Activated CD4-positive, alpha-beta memory T cell treated with anti-CD3 and anti-CD28 coated beads, Interleukin-2, amount 10 ng/mL, durations not matched to agents 7 days and 5 days (primary cell): ENCODE results near the gene ETS1. TPM values are rescaled to one million over a fixed set of nuclear protein-coding genes. Genes with fewer than 3 reads are reported as not detected.
"Not testable (repeated sequence)": the region's sequence is repeated elsewhere in the genome, so short reads cannot be mapped to it uniquely, and the experiment has no call there.

Experiments
- CTCF ChIA-PET: fragments of 350-600 bp; sonication (Branson Sonifier 250); formaldehyde crosslinking; loops from one replicate; lab custom pipeline; 2021; ENCODE audit warnings: antibody characterized with exemption, inconsistent platforms; lab: Charles Lee
- POLR2A ChIA-PET: fragments of 350-600 bp; sonication (Branson Sonifier 250); formaldehyde crosslinking; loops from one replicate; lab custom pipeline; 2021; ENCODE audit warnings: antibody characterized with exemption; lab: Charles Lee
- DNase-seq: peaks from one replicate; pipeline ENCODE4 v3.0.0-alpha.2; 2020
- H3K27ac Mint-ChIP-seq: one replicate; pipeline ENCODE4 v1.8.0; 2021; ENCODE audit warnings: mild to moderate bottlenecking, mixed read lengths
- H3K27me3 Mint-ChIP-seq: one replicate; pipeline ENCODE4 v1.8.0; 2021; ENCODE audit warnings: mixed read lengths
- H3K36me3 Mint-ChIP-seq: one replicate; pipeline ENCODE4 v1.8.0; 2021; ENCODE audit warnings: low read depth, mixed read lengths
- H3K4me1 Mint-ChIP-seq: one replicate; pipeline ENCODE4 v1.8.0; 2021; ENCODE audit warnings: mixed read lengths
- H3K4me3 Mint-ChIP-seq: one replicate; pipeline ENCODE4 v1.8.0; 2021; ENCODE audit warnings: mild to moderate bottlenecking, mixed read lengths
- H3K9me3 Mint-ChIP-seq: one replicate; pipeline ENCODE4 v1.8.0; 2021; ENCODE audit warnings: mixed read lengths
- total RNA-seq, 2 experiments: library from RNA; stranded (reverse); gene quantifications; one replicate each; pipeline ENCODE4 v1.2.3, GENCODE V29; 2021

Gene ETS1
- total RNA-seq, 2 experiments from 2014 or later, result 572 to 584 TPM

GRCh38 chr11:128455766-128456165, 131.6 kb downstream of the ETS1 start:
- no peak overlapping the region for H3K4me3 Mint-ChIP-seq
- peak overlapping the region; percentile 52 for H3K27ac Mint-ChIP-seq
- H3K4me1 Mint-ChIP-seq, result peaks cover 58% of the 10 kb centered on the region
- POLR2A ChIA-PET, result interaction anchor here (1.0 to 2.7 kb wide), 5 partner anchors 16 to 172 kb away, joined by 3 to 6 read pairs (median 4); no protein-coding TSS in a partner anchor
- H3K27me3 Mint-ChIP-seq, result no peaks in the 10 kb centered on the region
- peaks cover 76% of the 10 kb centered on the region for H3K36me3 Mint-ChIP-seq
- no peak for DNase-seq
- no peaks in the 10 kb centered on the region for H3K9me3 Mint-ChIP-seq
- CTCF ChIA-PET, result interaction anchor here (1.4 kb wide), 2 partner anchors 134 to 167 kb away, joined by 3 read pairs; no protein-coding TSS in a partner anchor

- peak overlapping the region; percentile 17 for H3K27ac Mint-ChIP-seq
- peaks cover 62% of the 10 kb centered on the region for H3K36me3 Mint-ChIP-seq
- DNase-seq, result no peak
- CTCF ChIA-PET, result interaction anchor here (0.7 to 1.1 kb wide), 3 partner anchors 9 to 281 kb away, joined by 3 read pairs; no protein-coding TSS in a partner anchor
- no peak overlapping the region for H3K4me3 Mint-ChIP-seq
- H3K27me3 Mint-ChIP-seq, result no peaks in the 10 kb centered on the region
- peaks cover 65% of the 10 kb centered on the region for H3K4me1 Mint-ChIP-seq
- POLR2A ChIA-PET, result interaction anchor here (1.0 to 2.0 kb wide), 8 partner anchors 12 to 164 kb away, joined by 3 to 7 read pairs (median 5); no protein-coding TSS in a partner anchor
- no peaks in the 10 kb centered on the region for H3K9me3 Mint-ChIP-seq
Observed at GRCh38 chr11:128453444-128454336, 133.7 kb downstream of the ETS1 start.

- POLR2A ChIA-PET, result interaction anchor here (0.7 to 2.0 kb wide), 10 partner anchors 10 to 179 kb away, joined by 3 to 7 read pairs (median 4); no protein-coding TSS in a partner anchor
- CTCF ChIA-PET, result interaction anchor here (0.9 kb wide), 1 partner anchor 108 kb away, joined by 3 read pairs; no protein-coding TSS in a partner anchor
- no peaks in the 10 kb centered on the region for H3K9me3 Mint-ChIP-seq
- H3K4me3 Mint-ChIP-seq, result no peak overlapping the region
- H3K27ac Mint-ChIP-seq, result peak overlapping the region; percentile 9
- peaks cover 50% of the 10 kb centered on the region for H3K36me3 Mint-ChIP-seq
- H3K4me1 Mint-ChIP-seq, result peaks cover 61% of the 10 kb centered on the region
- DNase-seq, result no peak
- no peaks in the 10 kb centered on the region for H3K27me3 Mint-ChIP-seq
Observed at GRCh38 chr11:128451652-128452470, 135.5 kb downstream of the ETS1 start.

- no peak for DNase-seq
- Mint-ChIP-seq H3K27ac (no peak overlapping the region), H3K27me3 (no peaks in the 10 kb centered on the region), H3K4me3 (no peak overlapping the region), H3K9me3 (no peaks in the 10 kb centered on the region), H3K36me3 (peaks cover 47% of the 10 kb centered on the region), H3K4me1 (peaks cover 59% of the 10 kb centered on the region)
- POLR2A ChIA-PET, result interaction anchor here (0.8 kb wide), 1 partner anchor 133 kb away, joined by 3 read pairs; no protein-coding TSS in a partner anchor
- CTCF ChIA-PET, result interaction anchor here (0.9 to 2.7 kb wide), 2 partner anchors 107 to 128 kb away, joined by 3 to 11 read pairs; no protein-coding TSS in a partner anchor
Observed at GRCh38 chr11:128450882-128451651, 136.3 kb downstream of the ETS1 start.

GRCh38 chr11:128450425-128450824, 136.9 kb downstream of the ETS1 start:
- H3K4me1 Mint-ChIP-seq, result peaks cover 57% of the 10 kb centered on the region
- DNase-seq, POLR2A ChIA-PET, H3K4me3 Mint-ChIP-seq, H3K27me3 Mint-ChIP-seq, H3K9me3 Mint-ChIP-seq, H3K27ac Mint-ChIP-seq: not testable (repeated sequence)
- CTCF ChIA-PET, result interaction anchor here (2.7 kb wide), 1 partner anchor 127 kb away, joined by 11 read pairs; no protein-coding TSS in a partner anchor
- H3K36me3 Mint-ChIP-seq, result peaks cover 47% of the 10 kb centered on the region

- Mint-ChIP-seq H3K27me3 (no peaks in the 10 kb centered on the region), H3K4me1 (peaks cover 46% of the 10 kb centered on the region), H3K27ac (no peak overlapping the region), H3K9me3 (peaks cover 6% of the 10 kb centered on the region), H3K36me3 (peaks cover 47% of the 10 kb centered on the region), H3K4me3 (no peak overlapping the region)
- CTCF ChIA-PET, result interaction anchor here (0.6 to 2.7 kb wide), 5 partner anchors 74 to 291 kb away, joined by 3 to 11 read pairs (median 5); no protein-coding TSS in a partner anchor
- POLR2A ChIA-PET, result interaction anchor here (0.6 to 2.2 kb wide), 8 partner anchors 27 to 182 kb away, joined by 3 to 7 read pairs (median 4); no protein-coding TSS in a partner anchor
- DNase-seq, result no peak
Observed at GRCh38 chr11:128448981-128449713, 138.2 kb downstream of the ETS1 start.

- H3K4me1 Mint-ChIP-seq, result peaks cover 38% of the 10 kb centered on the region
- H3K27ac Mint-ChIP-seq, result no peak overlapping the region
- H3K4me3 Mint-ChIP-seq, result no peak overlapping the region
- CTCF ChIA-PET, result interaction anchor here (0.6 to 2.7 kb wide), 5 partner anchors 73 to 290 kb away, joined by 3 to 11 read pairs (median 5); no protein-coding TSS in a partner anchor
- H3K27me3 Mint-ChIP-seq, result no peaks in the 10 kb centered on the region
- no peak for DNase-seq
- peaks cover 39% of the 10 kb centered on the region for H3K36me3 Mint-ChIP-seq
- H3K9me3 Mint-ChIP-seq, result peaks cover 6% of the 10 kb centered on the region
- POLR2A ChIA-PET, result interaction anchor here (1.0 to 2.2 kb wide), 5 partner anchors 28 to 182 kb away, joined by 3 to 7 read pairs (median 4); no protein-coding TSS in a partner anchor
Observed at GRCh38 chr11:128448200-128448886, 139.0 kb downstream of the ETS1 start.

- peaks cover 6% of the 10 kb centered on the region for H3K9me3 Mint-ChIP-seq
- no peaks in the 10 kb centered on the region for H3K27me3 Mint-ChIP-seq
Observed at GRCh38 chr11:128447233-128447632, 140.1 kb downstream of the ETS1 start.

GRCh38 chr11:128445921-128446320, 141.4 kb downstream of the ETS1 start:
- POLR2A ChIA-PET, H3K27ac Mint-ChIP-seq, CTCF ChIA-PET: not testable (repeated sequence)

More at GRCh38 chr11:128447233-128447632, 140.1 kb downstream of the ETS1 start:
- H3K4me3 Mint-ChIP-seq, result no peak overlapping the region
- peaks cover 39% of the 10 kb centered on the region for H3K36me3 Mint-ChIP-seq
- CTCF ChIA-PET, result interaction anchor here (1.1 kb wide), 1 partner anchor 12 kb away, joined by 4 read pairs; no protein-coding TSS in a partner anchor
- POLR2A ChIA-PET, result interaction anchor here (0.6 kb wide), 1 partner anchor 71 kb away, joined by 3 read pairs; no protein-coding TSS in a partner anchor
- H3K4me1 Mint-ChIP-seq, result peaks cover 29% of the 10 kb centered on the region
- DNase-seq, result no peak
- H3K27ac Mint-ChIP-seq, result no peak overlapping the region

GRCh38 chr11:128437136-128437535, 150.2 kb downstream of the ETS1 start:
- Mint-ChIP-seq H3K36me3 (no peaks in the 10 kb centered on the region), H3K4me3 (no peak overlapping the region), H3K9me3 (peaks cover 10% of the 10 kb centered on the region), H3K27me3 (no peaks in the 10 kb centered on the region), H3K4me1 (peaks cover 2% of the 10 kb centered on the region), H3K27ac (no peak overlapping the region)
- CTCF ChIA-PET, result interaction anchor here (0.7 to 1.7 kb wide), 2 partner anchors 194 to 262 kb away, joined by 4 read pairs; no protein-coding TSS in a partner anchor
- no peak for DNase-seq
- POLR2A ChIA-PET, result interaction anchor here (0.6 kb wide), 2 partner anchors 145 to 406 kb away, joined by 3 read pairs; no protein-coding TSS in a partner anchor

More at GRCh38 chr11:128445921-128446320, 141.4 kb downstream of the ETS1 start:
- DNase-seq, H3K4me3 Mint-ChIP-seq, H3K9me3 Mint-ChIP-seq, H3K27me3 Mint-ChIP-seq: not testable (repeated sequence)
- H3K36me3 Mint-ChIP-seq, result peaks cover 33% of the 10 kb centered on the region
- peaks cover 27% of the 10 kb centered on the region for H3K4me1 Mint-ChIP-seq
